Astrocyte of the spinal cord (primary cell): ENCODE results near the gene TENM3.

Experiments
- DNase-seq: peaks from one replicate; pipeline ENCODE4 v3.0.0; 2011; ENCODE audit warnings: low read depth, low spot score
- H3K4me3 ChIP-seq: 2 replicates; pipeline ENCODE4 v1.5.1; 2011; ENCODE audit warnings: low read depth, mild to moderate bottlenecking, low read length, moderate library complexity
- in situ Hi-C: cut with HindIII; loops from 2 replicates; pipeline ENCODE4 v1.10.0; 2017; ENCODE audit warnings: low sequenced_read_pairs
- TF ChIP-seq, protein P1 (sequence below): IDR thresholded peaks from 2 replicates; pipeline ENCODE4 v1.5.1; 2012; ENCODE audit warnings: low read depth, mild to moderate bottlenecking, low read length, inconsistent platforms

The TENM3 gene

DNA sequence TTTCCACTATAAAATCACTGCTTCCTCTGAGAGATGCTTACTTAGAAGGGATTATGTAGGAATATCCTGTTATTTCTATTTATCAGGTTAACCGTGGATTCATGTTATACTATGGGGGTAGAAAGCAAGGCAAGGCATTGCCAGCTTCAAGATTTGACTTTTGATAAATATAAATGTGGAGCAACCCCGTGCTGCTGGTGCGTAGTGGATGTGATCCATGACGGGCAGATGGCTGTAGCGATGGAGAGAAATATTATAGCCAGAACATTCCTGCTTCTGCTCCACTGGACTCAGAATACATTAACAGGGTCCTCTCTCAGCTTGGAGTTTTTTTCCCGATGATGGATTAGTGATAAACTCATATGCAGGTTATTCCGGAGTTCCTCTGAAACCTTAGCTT, 157.6 kb downstream of the TENM3 start:
- DNase-seq: no peak
- in situ Hi-C loops: no loop called here
- no peak overlapping the region for H3K4me3 ChIP-seq
- TF ChIP-seq, protein P1, sequence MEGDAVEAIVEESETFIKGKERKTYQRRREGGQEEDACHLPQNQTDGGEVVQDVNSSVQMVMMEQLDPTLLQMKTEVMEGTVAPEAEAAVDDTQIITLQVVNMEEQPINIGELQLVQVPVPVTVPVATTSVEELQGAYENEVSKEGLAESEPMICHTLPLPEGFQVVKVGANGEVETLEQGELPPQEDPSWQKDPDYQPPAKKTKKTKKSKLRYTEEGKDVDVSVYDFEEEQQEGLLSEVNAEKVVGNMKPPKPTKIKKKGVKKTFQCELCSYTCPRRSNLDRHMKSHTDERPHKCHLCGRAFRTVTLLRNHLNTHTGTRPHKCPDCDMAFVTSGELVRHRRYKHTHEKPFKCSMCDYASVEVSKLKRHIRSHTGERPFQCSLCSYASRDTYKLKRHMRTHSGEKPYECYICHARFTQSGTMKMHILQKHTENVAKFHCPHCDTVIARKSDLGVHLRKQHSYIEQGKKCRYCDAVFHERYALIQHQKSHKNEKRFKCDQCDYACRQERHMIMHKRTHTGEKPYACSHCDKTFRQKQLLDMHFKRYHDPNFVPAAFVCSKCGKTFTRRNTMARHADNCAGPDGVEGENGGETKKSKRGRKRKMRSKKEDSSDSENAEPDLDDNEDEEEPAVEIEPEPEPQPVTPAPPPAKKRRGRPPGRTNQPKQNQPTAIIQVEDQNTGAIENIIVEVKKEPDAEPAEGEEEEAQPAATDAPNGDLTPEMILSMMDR: no peak

- TF ChIP-seq, protein P1: no peak
- no peak for DNase-seq
- in situ Hi-C loops: no loop called here
- H3K4me3 ChIP-seq: no peak overlapping the region
Measured at GRCh38 chr4:182404376-182404775, 161.2 kb downstream of the TENM3 start.

DNA sequence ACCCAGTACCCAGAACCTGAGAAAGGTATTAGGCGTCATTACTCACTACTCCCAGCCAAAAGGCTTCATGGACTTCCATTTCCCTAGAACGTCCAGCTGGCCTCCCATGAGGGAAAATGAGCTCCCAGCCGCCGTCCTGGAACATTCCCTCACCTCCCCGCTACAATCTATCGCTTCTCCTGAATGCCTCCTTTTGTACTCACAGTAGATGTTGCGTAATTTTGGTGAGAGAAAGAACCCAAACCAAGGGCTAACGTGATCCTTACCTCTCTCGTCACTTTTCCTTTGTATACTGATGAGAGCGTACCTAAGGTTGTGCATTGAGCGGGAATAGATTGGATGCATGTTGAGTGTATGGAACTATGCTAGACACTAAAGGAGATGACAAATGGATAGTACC, 161.9 kb downstream of the TENM3 start:
- DNase-seq: no peak
- TF ChIP-seq, protein P1: no peak
- no peak overlapping the region for H3K4me3 ChIP-seq
- in situ Hi-C loops: no loop called here

GRCh38 chr4:182409271-182409670, 166.1 kb downstream of the TENM3 start:
- no peak for DNase-seq
- in situ Hi-C loops: no loop called here
- H3K4me3 ChIP-seq: no peak overlapping the region
- TF ChIP-seq, protein P1: no peak

- no peak for DNase-seq
- no peak overlapping the region for H3K4me3 ChIP-seq
- in situ Hi-C loops: no loop called here
- TF ChIP-seq, protein P1: no peak
Measured at GRCh38 chr4:182411391-182411790, 168.2 kb downstream of the TENM3 start.

GRCh38 chr4:182413550-182413949, 170.3 kb downstream of the TENM3 start:
- no peak overlapping the region for H3K4me3 ChIP-seq
- TF ChIP-seq, protein P1: no peak
- DNase-seq: no peak
- in situ Hi-C loops: no loop called here

DNA sequence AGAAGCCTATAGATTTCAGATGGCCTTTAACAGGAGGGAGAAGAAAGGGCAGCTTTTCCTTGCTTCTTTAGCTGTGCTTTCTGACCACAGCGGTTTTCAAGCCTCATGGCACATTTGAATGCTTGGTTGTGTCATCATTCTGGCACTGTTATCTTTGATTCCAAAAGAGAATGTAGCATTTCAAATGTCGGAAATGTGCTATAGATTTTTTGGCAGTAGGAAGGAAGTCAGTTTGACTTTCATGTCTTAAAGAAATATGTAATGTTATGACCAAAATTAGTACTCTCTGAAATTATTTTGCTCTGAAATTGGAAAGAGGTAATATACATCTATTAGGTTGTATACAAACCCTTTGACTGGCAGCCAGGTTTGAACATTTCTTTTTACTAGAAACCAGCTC, 171.9 kb downstream of the TENM3 start:
- TF ChIP-seq, protein P1: no peak
- in situ Hi-C loops: no loop called here
- no peak overlapping the region for H3K4me3 ChIP-seq
- DNase-seq: no peak
